ENCODE results near the gene KANK4.

DNA sequence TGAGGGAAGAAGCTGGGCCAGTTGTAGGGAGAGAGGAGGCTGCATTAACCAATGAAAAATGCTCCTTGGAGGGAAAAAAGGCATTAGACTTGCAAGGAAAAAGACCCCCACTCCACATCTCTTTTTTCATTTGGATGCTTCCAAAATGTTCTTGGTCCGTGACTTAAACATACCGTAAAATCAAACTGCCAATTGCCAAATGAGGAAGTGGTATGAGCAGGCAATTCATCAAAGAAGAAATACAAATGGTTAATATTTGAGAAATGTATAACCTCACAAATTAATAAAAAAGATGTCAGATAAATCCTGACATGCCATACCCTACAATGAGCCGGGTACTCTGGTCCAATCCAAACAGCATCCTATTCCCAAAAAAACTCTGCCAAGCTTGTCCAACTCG lies 30.6 kb downstream of the KANK4 start:
- TF ChIP-seq, protein P1, sequence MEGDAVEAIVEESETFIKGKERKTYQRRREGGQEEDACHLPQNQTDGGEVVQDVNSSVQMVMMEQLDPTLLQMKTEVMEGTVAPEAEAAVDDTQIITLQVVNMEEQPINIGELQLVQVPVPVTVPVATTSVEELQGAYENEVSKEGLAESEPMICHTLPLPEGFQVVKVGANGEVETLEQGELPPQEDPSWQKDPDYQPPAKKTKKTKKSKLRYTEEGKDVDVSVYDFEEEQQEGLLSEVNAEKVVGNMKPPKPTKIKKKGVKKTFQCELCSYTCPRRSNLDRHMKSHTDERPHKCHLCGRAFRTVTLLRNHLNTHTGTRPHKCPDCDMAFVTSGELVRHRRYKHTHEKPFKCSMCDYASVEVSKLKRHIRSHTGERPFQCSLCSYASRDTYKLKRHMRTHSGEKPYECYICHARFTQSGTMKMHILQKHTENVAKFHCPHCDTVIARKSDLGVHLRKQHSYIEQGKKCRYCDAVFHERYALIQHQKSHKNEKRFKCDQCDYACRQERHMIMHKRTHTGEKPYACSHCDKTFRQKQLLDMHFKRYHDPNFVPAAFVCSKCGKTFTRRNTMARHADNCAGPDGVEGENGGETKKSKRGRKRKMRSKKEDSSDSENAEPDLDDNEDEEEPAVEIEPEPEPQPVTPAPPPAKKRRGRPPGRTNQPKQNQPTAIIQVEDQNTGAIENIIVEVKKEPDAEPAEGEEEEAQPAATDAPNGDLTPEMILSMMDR (conservative IDR thresholded peaks at IDR 0.05; ENCODE audit: low read depth, low read length): no peak
- TF ChIP-seq POLR2A (IDR thresholded peaks at IDR 0.05; ENCODE audit: low read depth, low read length) (no peak), USF2 (IDR thresholded peaks at IDR 0.05; ENCODE audit: low read depth, low read length) (no peak), MXI1 (IDR thresholded peaks at IDR 0.05; ENCODE audit: borderline replicate concordance, low read depth, low read length) (no peak), FOS (IDR thresholded peaks at IDR 0.05; ENCODE audit: low read depth, low read length) (no peak)

Measured in IMR-90 (cell line).